OCI-LY1 (cell line): ENCODE results near the gene SALL3.

Experiments used
- H2AFZ ChIP-seq: fragments of 200-600 bp; sonication (generic), shearing (Covaris generic); 2 replicates; pipeline ENCODE4 v1.6.0; 2014; ENCODE audit warnings: antibody characterized with exemption, mild to moderate bottlenecking, low read length
- H3F3A ChIP-seq: fragments of 200-600 bp; sonication (generic), shearing (Covaris generic); 2 replicates; pipeline ENCODE4 v1.6.0; 2014; ENCODE audit warnings: mild to moderate bottlenecking, antibody characterized with exemption, low read length, moderate library complexity; ENCODE audit not compliant: insufficient read depth
- H3K27ac ChIP-seq: fragments of 200-600 bp; sonication (generic); 2 replicates; pipeline ENCODE4 v1.5.1; 2014; ENCODE audit warnings: low read length, mixed run types, mild to moderate bottlenecking, low read depth; ENCODE audit not compliant: poor library complexity, severe bottlenecking
- H3K27me3 ChIP-seq: fragments of 200-600 bp; sonication (generic); 2 replicates; pipeline ENCODE4 v1.6.0; 2014; ENCODE audit warnings: antibody characterized with exemption, mild to moderate bottlenecking, low read length, moderate library complexity; ENCODE audit not compliant: insufficient read depth
- H3K36me3 ChIP-seq: fragments of 200-600 bp; sonication (generic); 2 replicates; pipeline ENCODE4 v1.6.1; 2014; ENCODE audit warnings: mild to moderate bottlenecking, antibody characterized with exemption, low read length, moderate library complexity, mixed read lengths; ENCODE audit not compliant: insufficient read depth
- H3K4me1 ChIP-seq: fragments of 200-600 bp; sonication (generic); 2 replicates; pipeline ENCODE4 v1.5.1; 2014; ENCODE audit warnings: mild to moderate bottlenecking, low read length, moderate library complexity; ENCODE audit not compliant: insufficient read depth, severe bottlenecking
- H3K4me2 ChIP-seq: fragments of 200-600 bp; sonication (generic), shearing (Covaris generic); 2 replicates; pipeline ENCODE4 v1.6.1; 2014; ENCODE audit warnings: low read length
- H3K4me3 ChIP-seq: fragments of 200-600 bp; sonication (generic); 2 replicates; pipeline ENCODE4 v1.5.1; 2014; ENCODE audit warnings: low read length, low read depth, mild to moderate bottlenecking, mixed read lengths; ENCODE audit not compliant: poor library complexity, severe bottlenecking
- H3K79me2 ChIP-seq: fragments of 200-600 bp; shearing (Covaris generic); 2 replicates; pipeline ENCODE4 v1.6.1; 2016; ENCODE audit warnings: mixed run types, low read length, mixed read lengths; ENCODE audit not compliant: insufficient read depth
- H3K9ac ChIP-seq: fragments of 200-600 bp; sonication (generic), shearing (Covaris generic); 2 replicates; pipeline ENCODE4 v1.6.1; 2014; ENCODE audit warnings: mild to moderate bottlenecking, low read length, mixed read lengths
- H3K9me2 ChIP-seq: fragments of 200-600 bp; sonication (generic), shearing (Covaris generic); 2 replicates; pipeline ENCODE4 v1.6.1; 2014; ENCODE audit warnings: low read depth, mild to moderate bottlenecking, low read length, mixed read lengths
- H3K9me3 ChIP-seq: fragments of 200-600 bp; shearing (Covaris generic); 2 replicates; pipeline ENCODE4 v1.6.1; 2014; ENCODE audit warnings: low read length, mixed read lengths
- H4K20me1 ChIP-seq: fragments of 200-600 bp; sonication (generic), shearing (Covaris generic); 2 replicates; pipeline ENCODE4 v1.6.0; 2016; ENCODE audit warnings: mild to moderate bottlenecking, low read length; ENCODE audit not compliant: insufficient read depth
- CTCF ChIP-seq: fragments of 200-600 bp; sonication (generic), shearing (Covaris generic); IDR thresholded peaks from 2 replicates; pipeline ENCODE4 v1.5.1; 2017; ENCODE audit warnings: mild to moderate bottlenecking, antibody characterized with exemption, low read length, moderate library complexity, mixed read lengths
- EZH2 ChIP-seq: fragments of 200-600 bp; sonication (generic), shearing (Covaris generic); IDR thresholded peaks from 2 replicates; pipeline ENCODE4 v1.8.0; 2017; ENCODE audit warnings: borderline replicate concordance, mixed run types, mild to moderate bottlenecking, antibody characterized with exemption, low read length, moderate library complexity, mixed read lengths

The SALL3 gene

GRCh38 chr18:79005653-79006052 is 26.0 kb downstream of the SALL3 start:
- Histone ChIP-seq H3K4me1 (no peaks in the 10 kb centered on the region), H2AFZ (no peak overlapping the region), H3K36me3 (no peaks in the 10 kb centered on the region), H3K9me3 (no peaks in the 10 kb centered on the region), H4K20me1 (no peaks in the 10 kb centered on the region), H3K4me2 (no peak overlapping the region), H3K4me3 (no peak overlapping the region), H3F3A (no peaks in the 10 kb centered on the region), H3K9ac (no peak overlapping the region), H3K79me2 (no peaks in the 10 kb centered on the region), H3K27ac (no peak overlapping the region), H3K9me2 (no peaks in the 10 kb centered on the region), H3K27me3 (peaks cover 10% of the 10 kb centered on the region; the same call in 1 of the 2 replicates)
- no peak for TF ChIP-seq CTCF
- no peak for TF ChIP-seq EZH2

GRCh38 chr18:79006106-79006795 is 26.6 kb downstream of the SALL3 start:
- no peaks in the 10 kb centered on the region for H3K36me3 ChIP-seq
- no peaks in the 10 kb centered on the region for H3K9me3 ChIP-seq
- H3K4me3 ChIP-seq, result no peak overlapping the region
- peaks cover 10% of the 10 kb centered on the region; the same call in 1 of the 2 replicates for H3K27me3 ChIP-seq
- no peaks in the 10 kb centered on the region for H3K79me2 ChIP-seq
- H4K20me1 ChIP-seq, result no peaks in the 10 kb centered on the region
- H3F3A ChIP-seq, result no peaks in the 10 kb centered on the region
- H2AFZ ChIP-seq, result no peak overlapping the region
- H3K9me2 ChIP-seq, result no peaks in the 10 kb centered on the region
- no peak overlapping the region for H3K9ac ChIP-seq
- H3K27ac ChIP-seq, result no peak overlapping the region
- H3K4me1 ChIP-seq, result no peaks in the 10 kb centered on the region
- TF ChIP-seq EZH2 (no peak), CTCF (no peak)
- no peak overlapping the region for H3K4me2 ChIP-seq

GRCh38 chr18:79007440-79007839 is 27.8 kb downstream of the SALL3 start:
- Histone ChIP-seq H3K4me1 (no peaks in the 10 kb centered on the region), H3K9me3 (no peaks in the 10 kb centered on the region), H3K27me3 (peaks cover 14% of the 10 kb centered on the region; the same call in 1 of the 2 replicates), H3K9me2 (no peaks in the 10 kb centered on the region), H3K27ac (no peak overlapping the region), H3K79me2 (no peaks in the 10 kb centered on the region), H2AFZ (no peak overlapping the region), H3F3A (no peaks in the 10 kb centered on the region), H3K4me2 (no peak overlapping the region), H3K36me3 (no peaks in the 10 kb centered on the region), H3K9ac (no peak overlapping the region), H4K20me1 (no peaks in the 10 kb centered on the region), H3K4me3 (no peak overlapping the region)
- TF ChIP-seq EZH2 (no peak), CTCF (no peak)
